ENCODE measurements around the gene KISS1. TPM values are rescaled to one million over a fixed set of nuclear protein-coding genes. Genes with fewer than 3 reads are reported as not detected.

The KISS1 gene
- total RNA-seq, 2 experiments from 2014 or later, result not detected

GRCh38 chr1:204218552-204218951 lies 22.3 kb upstream of the KISS1 start:
- H3K9me3 ChIP-seq (ENCODE audit: control insufficient read depth in 1 of 2, insufficient read depth in 1 of 2, low read length in 2 of 2), result peaks cover 0 to 9% of the 10 kb centered on the region in 2 experiments
- Mint-ChIP-seq H3K4me1 (ENCODE audit: low read depth) (peaks cover 8% of the 10 kb centered on the region), H3K36me3 (ENCODE audit: low read depth) (no peaks in the 10 kb centered on the region), H3K27me3 (no peaks in the 10 kb centered on the region), H3K9me3 (no peaks in the 10 kb centered on the region), H3K27ac (no peak overlapping the region), H3K4me3 (no peak overlapping the region)
- intact Hi-C loops (cut with DNase I, micrococcal nuclease), result no loop called here
- ChIA-PET POLR2A (no interaction called here), CTCF (no interaction called here)
- ATAC-seq (ENCODE audit: poor library complexity) (no peak), DNase-seq (peak in 1 of 14 experiments; percentile 9)
- no peak overlapping the region for H3K4me3 ChIP-seq (ENCODE audit: low read length)
- H3K27me3 ChIP-seq (ENCODE audit: control insufficient read depth in 1 of 2, insufficient read depth in 2 of 2, low read length in 2 of 2), result peaks cover 0 to 4% of the 10 kb centered on the region in 2 experiments
- H3K27ac ChIP-seq (ENCODE audit: low read depth in 1 of 2, low read length in 2 of 2), result no peak overlapping the region
- TF ChIP-seq CTCF (IDR thresholded peaks at IDR 0.05), result no peak
- H3K4me1 ChIP-seq (ENCODE audit: insufficient read depth, low read length), result peaks cover 9% of the 10 kb centered on the region
- no peaks in the 10 kb centered on the region for H3K36me3 ChIP-seq (ENCODE audit: insufficient read depth, low read length)

- no peak overlapping the region for H3K4me3 ChIP-seq (ENCODE audit: low read length)
- H3K4me3 Mint-ChIP-seq, result no peak overlapping the region
- no peak for DNase-seq
- no peak overlapping the region for H3K27ac ChIP-seq (ENCODE audit: low read depth in 1 of 2, low read length in 2 of 2)
- peaks cover 3 to 4% of the 10 kb centered on the region in 2 experiments for H3K27me3 ChIP-seq (ENCODE audit: control insufficient read depth in 1 of 2, insufficient read depth in 2 of 2, low read length in 2 of 2)
- intact Hi-C loops (cut with DNase I, micrococcal nuclease), result no loop called here
- CTCF ChIA-PET, result interaction anchor here (1.0 kb wide), 1 partner anchor 11 kb away, joined by 3 read pairs; no protein-coding TSS in a partner anchor
- POLR2A ChIA-PET, result no interaction called here
- H3K36me3 ChIP-seq (ENCODE audit: insufficient read depth, low read length), result no peaks in the 10 kb centered on the region
- no peaks in the 10 kb centered on the region for H3K27me3 Mint-ChIP-seq
- no peak for TF ChIP-seq CTCF (IDR thresholded peaks at IDR 0.05)
- no peaks in the 10 kb centered on the region for H3K36me3 Mint-ChIP-seq (ENCODE audit: low read depth)
- H3K4me1 ChIP-seq (ENCODE audit: insufficient read depth, low read length), result peaks cover 11% of the 10 kb centered on the region
- no peak overlapping the region for H3K27ac Mint-ChIP-seq
- H3K9me3 ChIP-seq (ENCODE audit: control insufficient read depth in 1 of 2, insufficient read depth in 1 of 2, low read length in 2 of 2), result peaks cover 0 to 10% of the 10 kb centered on the region in 2 experiments
- ATAC-seq (ENCODE audit: poor library complexity), result no peak
- no peaks in the 10 kb centered on the region for H3K9me3 Mint-ChIP-seq
- H3K4me1 Mint-ChIP-seq (ENCODE audit: low read depth), result peaks cover 8% of the 10 kb centered on the region
Measured at GRCh38 chr1:204217648-204218000, 21.3 kb upstream of the KISS1 start.

- ChIA-PET CTCF (interaction anchor here (1.0 kb wide), 1 partner anchor 10 kb away, joined by 3 read pairs; no protein-coding TSS in a partner anchor), POLR2A (no interaction called here)
- no peak overlapping the region for H3K4me3 ChIP-seq (ENCODE audit: low read length)
- no peak for ATAC-seq (ENCODE audit: poor library complexity)
- H3K4me3 Mint-ChIP-seq, result no peak overlapping the region
- H3K27me3 ChIP-seq (ENCODE audit: control insufficient read depth in 1 of 2, insufficient read depth in 2 of 2, low read length in 2 of 2), result peaks cover 3 to 4% of the 10 kb centered on the region in 2 experiments
- H3K27ac Mint-ChIP-seq, result no peak overlapping the region
- H3K9me3 ChIP-seq (ENCODE audit: control insufficient read depth in 1 of 2, insufficient read depth in 1 of 2, low read length in 2 of 2), result peaks cover 0 to 10% of the 10 kb centered on the region in 2 experiments
- H3K4me1 ChIP-seq (ENCODE audit: insufficient read depth, low read length), result peaks cover 11% of the 10 kb centered on the region
- no peaks in the 10 kb centered on the region for H3K36me3 ChIP-seq (ENCODE audit: insufficient read depth, low read length)
- no peaks in the 10 kb centered on the region for H3K36me3 Mint-ChIP-seq (ENCODE audit: low read depth)
- no peak overlapping the region for H3K27ac ChIP-seq (ENCODE audit: low read depth in 1 of 2, low read length in 2 of 2)
- no peak for TF ChIP-seq CTCF (IDR thresholded peaks at IDR 0.05)
- peaks cover 8% of the 10 kb centered on the region for H3K4me1 Mint-ChIP-seq (ENCODE audit: low read depth)
- intact Hi-C loops (cut with DNase I, micrococcal nuclease), result no loop called here
- no peaks in the 10 kb centered on the region for H3K27me3 Mint-ChIP-seq
- H3K9me3 Mint-ChIP-seq, result no peaks in the 10 kb centered on the region
- no peak for DNase-seq
Measured at GRCh38 chr1:204216880-204217647, 20.8 kb upstream of the KISS1 start.

Measured in CD4-positive, alpha-beta T cell (primary cell).